ENCODE data around the gene CNFN.

Gene CNFN, protein sequence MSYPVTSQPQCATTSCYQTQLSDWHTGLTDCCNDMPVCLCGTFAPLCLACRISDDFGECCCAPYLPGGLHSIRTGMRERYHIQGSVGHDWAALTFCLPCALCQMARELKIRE

DNA sequence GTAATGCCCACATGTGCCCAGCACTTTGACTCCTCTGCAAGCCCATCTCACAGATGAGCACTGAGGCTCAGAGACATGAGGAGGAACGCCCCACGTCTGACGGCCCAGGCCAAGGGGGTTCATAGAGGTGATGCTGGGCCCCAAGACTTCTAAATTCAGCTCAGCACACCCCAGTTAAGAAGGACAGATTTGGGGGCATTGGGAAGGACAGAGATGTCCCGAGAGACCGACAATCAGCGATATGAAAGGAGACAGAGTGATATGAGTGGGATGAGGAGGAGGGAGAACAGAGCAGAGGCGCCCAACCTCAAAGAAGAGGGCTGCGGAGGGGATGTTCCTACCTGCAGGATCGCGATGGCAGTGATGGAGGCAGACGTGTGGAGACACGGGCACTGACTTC lies at the start of gene CNFN:
CNFN (minus strand) TSS at position 399 of the 400 bp plus-strand sequence. CDS start 1,260 bp downstream, outside the sequence.
- DNase-seq, result no peak

DNA sequence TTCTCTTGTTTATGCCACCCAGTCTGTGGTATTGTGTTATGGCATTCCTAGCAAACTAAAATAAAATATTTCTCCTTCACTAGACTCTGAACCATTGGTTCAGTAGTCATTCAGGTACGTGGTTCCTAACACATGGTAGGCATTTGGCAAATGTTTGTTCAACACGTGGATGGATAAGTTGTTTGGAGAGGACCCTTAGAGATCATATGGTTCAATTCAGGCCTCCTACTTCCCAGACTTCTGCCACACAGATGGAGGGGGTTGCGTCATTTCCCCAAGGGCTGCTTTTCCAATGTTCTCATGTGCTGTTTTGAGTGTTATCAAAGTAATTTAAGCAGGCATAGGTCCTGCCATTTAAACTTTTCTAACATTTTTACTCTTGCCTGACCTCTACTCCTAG lies 45.9 kb upstream of the CNFN start:
- no peak for DNase-seq

DNA sequence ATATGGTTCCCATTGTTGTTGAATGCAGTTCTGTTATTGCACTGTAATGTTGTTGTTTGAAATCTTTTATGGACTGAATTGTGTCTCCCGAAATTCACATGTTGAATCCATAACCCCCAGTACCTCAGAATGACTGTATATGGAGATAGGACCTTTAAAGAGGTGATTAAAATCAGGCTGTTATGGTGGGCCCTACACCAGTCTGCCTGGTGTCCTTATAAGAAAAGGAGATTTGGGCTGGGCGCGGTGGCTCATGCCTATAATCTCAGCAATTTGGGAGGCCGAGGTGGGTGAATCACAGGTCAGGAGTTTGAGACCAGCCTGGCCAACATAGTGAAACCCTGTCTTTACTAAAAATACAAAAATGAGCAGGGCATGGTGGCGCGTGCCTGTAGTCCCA lies 45.2 kb upstream of the CNFN start:
- DNase-seq, result no peak

DNA sequence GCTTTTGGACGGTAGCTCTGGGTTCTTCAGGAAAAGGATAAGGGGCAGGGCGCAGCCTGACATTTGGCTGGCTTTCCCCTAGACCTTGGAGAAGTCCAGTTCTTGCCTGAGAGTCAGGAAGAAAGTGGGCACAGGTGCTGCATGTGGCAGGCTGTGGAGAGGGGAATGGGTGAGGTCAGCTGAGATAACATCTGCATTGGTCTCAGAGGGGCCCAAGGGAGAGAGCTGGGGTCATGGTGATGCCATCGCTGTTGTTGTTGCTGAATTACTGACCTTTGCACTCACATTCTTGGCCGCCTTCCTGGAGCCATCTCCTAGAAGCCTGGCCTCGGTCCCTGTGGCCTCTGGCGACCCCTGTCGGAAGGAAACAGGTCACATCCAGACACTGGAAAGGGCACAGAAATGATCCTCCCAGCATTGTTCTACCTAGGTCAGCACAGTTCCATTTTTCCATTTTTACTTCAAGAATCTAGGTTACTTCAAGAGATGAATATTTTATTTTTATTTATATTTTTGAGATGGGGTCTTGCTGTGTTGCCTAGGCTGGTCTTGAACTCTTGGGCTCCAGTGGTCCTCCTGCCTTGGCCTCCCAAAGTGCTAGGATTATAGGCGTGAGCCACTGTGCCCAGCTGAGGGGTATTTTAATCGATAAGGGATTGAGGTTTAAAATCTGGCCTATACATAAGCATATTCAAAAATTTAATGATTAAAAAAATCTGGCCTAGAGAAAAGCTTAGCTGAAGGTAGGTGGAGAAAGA lies 43.6 kb upstream of the CNFN start:
- DNase-seq, result peak; percentile 59

DNA sequence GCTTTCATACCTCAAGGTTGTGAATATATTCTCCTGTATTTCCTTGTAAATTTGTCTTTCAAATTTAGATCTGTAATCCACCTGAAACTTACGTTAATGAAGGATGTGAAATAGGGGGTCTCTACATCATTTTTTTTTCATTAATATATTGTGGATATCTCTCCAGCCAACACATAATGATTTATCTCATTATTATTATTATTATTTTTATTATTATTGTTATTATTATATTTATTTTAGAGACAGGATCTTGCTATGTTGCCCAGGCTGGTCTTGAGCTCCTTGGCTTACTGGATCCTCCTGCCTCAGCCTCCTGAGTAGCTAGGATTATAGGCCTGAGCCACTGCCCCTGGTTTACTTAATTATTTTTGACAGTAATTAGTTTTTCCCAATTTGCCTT lies 41.4 kb upstream of the CNFN start:
- DNase-seq, result no peak

DNA sequence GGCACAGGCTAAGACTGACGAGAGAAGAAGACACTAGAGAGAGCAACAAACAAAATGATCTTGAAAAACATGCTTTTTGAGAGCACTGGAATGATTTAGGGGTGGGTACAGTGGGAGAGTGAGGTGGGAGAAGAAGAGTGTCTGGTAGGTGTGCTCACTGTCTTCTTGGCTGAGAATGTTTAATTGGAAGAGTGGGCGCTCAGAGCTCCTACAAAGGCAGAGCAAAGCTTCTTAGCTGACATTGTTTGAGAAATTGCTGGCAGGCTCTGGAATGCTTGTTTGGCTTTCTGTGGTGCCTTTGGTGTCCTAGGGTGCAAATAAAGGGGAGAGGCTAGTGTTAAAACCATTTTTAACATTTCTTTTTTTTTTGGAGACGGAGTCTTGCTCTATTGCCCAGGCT lies 38.6 kb upstream of the CNFN start:
- DNase-seq, result no peak

DNA sequence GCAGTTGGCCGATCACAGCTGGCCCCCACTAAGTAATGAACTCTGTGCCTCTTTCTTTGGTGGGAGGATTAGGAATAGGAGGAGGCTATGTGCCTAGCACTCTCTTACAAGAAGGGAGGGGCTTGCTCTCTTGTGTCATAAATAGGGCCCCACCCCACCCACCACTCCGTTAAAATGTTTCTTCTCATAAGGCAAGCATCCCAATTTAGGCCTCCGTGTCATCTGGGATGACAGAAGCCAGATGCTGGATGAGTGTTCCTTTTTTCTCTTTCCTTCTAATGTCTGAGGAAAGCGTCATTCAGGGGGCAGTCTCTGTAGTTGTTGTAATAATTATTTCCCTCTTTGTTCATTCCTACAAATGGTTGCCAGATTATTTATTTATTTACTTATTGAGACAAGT lies 37.2 kb upstream of the CNFN start, which contains the start of gene LIPE:
LIPE (minus strand) TSS at position 76 of the 400 bp plus-strand sequence. CDS start 239 bp downstream, outside the sequence.
- no peak for DNase-seq

DNA sequence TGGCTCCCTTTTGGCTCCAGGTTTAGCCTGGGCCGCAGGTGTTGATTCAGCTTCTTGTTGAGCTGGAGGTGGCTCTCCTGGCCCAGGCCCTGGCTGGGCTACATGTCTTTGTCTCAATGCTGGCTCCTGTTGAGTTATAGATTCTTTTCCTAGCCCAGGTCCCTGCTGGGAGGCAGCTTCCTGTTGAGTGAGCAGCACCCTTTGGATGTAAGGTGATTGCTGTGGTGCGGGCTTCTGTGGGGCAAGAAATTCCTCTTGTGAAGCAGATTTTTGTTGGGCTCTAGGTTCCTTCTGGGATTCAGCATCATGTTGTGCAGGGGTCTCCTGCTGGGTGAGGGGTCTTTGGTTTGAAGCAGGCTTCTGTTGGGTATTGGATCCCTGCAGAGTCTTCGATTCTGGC lies 36.5 kb upstream of the CNFN start:
- no peak for DNase-seq

DNA sequence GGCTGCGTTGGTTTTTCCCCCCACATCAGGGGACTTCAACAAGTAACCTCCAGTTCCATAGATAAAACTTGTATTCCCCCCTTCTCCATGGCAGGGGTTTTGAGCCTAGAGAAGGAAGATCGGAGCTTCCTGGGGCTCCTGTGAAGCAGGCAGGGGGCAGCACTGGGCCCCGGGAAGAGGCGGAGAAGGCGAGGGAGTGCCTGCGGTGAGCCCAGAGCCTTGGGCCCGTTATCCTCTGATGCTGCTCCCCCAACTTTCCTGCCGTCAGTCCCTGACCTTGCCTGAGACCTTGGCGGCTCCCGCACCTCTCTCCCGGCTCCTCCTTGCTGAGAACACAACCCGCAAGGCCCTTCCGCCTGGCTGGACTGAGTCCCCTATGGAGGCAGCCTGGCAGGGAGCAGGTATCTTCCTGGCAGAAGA lies 34.6 kb upstream of the CNFN start:
- no peak for DNase-seq

DNA sequence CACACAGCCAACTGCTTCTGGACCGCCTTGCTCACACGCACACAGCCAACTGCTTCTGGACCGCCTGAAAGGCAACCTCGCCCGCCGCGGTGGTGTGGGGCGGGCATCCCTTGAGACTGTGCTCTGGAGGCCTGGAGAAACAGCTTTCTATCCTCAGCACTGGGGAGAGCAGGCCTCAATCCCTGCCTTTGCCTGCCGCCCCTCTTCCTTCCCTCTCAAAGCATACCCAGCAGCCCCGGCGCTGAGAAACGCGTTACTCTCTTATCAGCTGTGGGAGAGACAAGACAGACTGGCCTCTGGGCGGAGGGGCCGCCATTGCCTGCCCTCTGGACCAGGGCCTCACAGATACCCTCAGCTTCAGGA lies 34.2 kb upstream of the CNFN start:
- no peak for DNase-seq

DNA sequence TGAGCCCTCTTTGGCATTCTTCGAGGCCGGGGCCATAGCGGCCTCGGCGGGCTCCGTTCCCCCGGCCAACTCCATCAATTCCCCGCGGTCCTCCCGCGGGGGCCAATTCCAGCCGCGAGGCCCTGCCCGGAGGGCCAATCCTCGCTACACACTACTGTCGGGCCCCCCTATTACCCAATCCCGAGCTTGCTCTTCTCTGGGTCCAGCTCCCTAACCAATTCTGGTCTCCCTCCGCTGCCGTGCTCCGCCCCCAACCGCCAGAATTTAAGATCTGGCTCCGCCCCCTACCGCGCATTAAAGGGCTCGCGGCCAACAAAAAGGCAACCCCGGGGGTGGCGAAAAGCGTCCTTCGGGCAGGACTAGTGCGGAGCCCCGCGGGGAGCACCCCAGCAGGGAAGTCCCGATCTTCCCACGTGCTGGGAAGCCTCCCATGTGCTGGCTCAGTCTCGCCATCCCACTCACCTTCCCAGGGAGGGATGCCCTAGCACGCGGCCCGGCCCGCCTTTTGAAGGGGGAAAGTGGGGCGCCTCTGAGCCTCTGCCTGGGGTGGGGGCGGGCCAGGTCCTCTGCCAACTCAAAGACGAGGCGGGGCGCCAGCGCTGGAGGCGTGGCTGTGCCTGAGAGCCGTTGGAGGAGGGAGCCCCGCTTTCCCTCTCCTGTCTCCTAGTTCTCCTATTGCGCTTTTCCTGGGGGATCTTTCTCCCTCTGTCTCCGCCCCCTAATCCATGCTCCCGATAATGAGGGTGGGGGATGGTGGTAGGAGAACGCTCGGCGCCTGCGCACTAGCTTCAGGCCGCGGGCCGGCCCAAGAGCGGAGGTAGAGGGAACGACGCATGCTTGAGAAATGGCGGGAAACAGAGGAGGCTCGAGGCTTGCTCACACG lies 33.6 kb upstream of the CNFN start:
- DNase-seq, result peak; percentile 92

DNA sequence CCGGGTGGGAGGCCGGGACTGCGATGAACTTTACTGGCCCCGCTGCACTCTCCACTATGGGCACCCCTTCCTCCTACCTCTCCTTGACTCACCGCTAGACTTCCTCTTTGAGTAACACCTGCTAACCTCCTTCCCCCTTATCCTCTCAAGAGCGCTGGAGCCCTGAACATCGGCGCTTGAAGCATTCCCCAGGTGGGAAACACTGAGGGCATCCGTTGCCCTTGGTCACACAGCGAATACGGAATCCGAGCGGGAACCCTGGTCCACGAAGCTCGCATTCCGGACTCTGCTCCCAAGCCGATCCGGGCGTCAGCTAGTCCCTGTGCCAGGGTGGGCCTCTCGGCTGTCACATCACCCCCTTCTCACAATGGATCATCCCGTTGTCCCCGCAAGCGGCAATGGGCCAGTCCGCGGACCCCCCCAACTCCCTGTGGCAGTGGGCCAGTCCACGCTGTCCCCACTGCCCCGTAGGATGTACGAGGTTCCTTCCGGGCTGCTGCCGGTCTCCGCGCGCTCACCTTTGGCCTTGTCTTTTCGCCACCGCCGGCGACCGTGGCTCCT lies 32.9 kb upstream of the CNFN start:
- peak; percentile 54 for DNase-seq

DNA sequence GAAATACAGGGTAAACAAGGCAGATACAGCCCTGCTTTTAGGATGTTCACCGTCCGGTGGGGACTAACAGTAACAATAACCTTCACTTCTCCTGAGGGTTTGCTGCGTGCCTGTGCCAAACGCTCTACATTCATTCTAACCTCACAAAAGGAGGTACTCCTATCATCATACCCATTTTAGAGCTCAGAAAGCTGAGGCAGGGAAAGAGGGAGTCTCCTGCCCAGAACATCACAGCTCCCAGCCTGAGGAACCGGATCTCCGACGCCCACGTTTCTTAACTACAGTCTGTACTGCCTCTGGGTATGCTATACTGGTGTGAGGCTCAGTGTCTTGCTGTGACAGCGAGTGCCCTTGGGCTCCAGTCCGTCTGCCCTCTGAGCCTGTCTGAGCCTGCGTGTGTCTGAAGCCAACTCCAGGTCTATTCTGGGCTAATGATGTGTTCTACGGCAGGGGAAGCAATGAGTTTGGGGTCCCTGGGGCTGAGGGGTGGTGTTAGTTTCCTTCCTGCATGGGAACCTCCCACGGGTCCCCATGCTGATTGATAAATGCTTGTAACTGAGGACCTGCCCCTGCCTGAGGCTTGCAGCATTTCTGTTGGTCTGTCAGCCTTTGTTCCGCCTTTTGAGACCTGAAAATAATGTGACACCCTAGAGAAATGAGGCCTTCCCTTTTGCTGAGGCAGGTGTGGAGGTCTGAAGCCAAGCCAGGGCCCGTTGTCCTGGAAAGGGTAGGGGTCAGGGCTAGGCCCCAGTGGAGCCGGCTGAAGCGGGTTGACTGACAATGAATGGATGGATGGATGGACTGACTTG lies 32.2 kb upstream of the CNFN start:
- no peak for DNase-seq

DNA sequence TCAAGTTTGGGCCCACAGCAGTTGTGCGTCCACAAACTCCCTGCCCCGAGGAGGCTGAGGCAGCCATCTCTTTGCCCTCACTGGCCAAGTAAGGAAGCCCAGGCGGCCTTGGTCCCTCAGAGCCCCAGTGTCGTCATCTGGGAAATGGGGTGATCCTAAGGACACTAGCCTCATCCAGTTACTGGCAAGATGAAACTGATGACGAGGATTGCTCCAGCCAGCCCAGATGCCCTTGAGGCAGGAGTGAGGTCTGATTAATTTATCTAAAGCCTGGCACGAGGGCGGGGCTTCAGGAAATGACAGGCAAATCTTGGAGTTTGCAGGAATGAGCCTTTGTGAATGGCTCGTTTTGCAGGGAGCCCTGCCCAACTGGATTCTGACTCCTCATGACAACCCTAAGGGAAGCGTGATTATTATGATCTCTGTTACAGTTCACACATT lies 31.5 kb upstream of the CNFN start:
- no peak for DNase-seq

DNA sequence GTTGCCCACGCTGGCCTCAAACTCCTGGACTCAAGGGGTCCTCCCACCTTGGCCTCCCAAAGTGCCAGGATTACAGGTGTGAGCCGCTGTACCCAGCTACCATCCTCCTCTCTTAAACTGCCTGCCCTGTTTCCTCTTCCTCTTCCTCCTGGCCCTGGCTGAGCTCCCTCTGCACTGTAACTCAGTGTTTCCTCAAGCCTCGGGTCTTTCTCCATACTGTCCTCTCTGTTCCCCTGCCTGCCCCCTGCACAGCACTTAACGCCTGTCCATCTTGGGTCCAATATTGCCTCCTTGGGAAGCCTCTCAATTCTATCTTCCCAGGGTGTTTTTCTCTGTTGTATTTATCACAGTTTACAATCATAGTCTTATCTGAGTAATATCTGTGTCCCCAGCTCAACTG lies 31.0 kb upstream of the CNFN start:
- no peak for DNase-seq

DNA sequence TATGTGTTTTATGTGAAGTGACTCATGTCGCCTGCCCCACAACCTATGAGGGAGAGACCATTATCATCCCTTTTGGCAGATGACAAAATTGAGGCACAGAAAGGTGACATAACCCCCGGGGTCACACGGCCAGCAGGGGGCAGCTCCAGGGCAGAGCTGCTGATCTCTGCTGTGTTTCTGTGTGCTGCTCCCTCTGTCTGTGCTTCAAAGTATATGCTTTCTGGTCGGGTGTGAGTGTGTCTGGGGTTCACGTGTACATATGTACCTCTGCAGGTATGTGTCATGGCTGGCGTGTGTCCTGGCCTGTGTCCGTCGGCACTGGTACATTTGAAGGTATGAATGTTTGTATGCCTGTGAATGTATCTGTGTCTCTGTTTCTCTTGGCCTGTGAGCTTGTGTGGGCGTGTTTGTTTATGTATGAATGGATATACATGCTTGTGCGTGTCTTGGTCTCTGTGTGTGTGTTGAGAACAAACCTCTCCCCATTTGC lies 30.0 kb upstream of the CNFN start:
- peak; percentile 72 for DNase-seq

DNA sequence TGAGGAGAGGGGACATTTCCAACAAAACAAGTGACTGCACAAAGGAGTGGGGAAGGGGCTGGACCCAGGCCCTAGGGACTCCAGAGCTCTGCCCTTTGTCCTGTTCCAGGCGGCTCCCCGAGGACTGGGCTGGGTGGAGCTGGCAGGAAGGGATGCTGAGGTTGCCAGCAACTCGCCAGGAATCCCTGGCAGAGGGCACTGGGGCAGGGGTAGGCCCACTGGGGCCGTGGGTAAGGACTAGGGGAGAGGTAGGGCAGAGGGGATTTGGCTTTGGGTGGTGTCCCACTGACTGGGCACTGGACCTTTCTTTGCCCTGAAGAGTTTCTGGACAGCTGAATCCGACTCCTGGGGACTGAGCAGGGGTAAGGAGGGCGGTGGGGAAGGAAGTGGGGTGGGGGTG lies 29.2 kb upstream of the CNFN start:
- no peak for DNase-seq

DNA sequence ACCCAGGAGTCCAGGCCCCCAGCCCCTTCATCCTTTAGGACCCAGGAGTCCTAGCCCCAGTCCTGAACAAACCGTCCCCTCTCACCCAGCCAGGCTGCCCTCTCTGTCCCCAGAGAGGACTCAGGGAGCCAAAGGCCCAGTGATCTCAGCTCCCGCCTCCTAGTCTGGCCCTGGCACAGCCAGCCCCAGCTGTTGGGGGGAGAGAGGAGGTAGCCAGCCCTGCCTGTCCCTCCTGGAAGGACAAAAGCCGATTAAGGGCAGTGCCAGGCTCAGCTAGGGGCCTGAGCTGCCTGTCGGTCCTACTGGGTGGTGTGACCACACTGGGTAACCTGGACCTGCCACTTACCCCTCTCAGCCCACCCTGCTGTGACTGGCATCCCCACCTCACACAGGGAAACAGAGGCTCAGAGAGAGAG lies 22.6 kb upstream of the CNFN start:
- no peak for DNase-seq

DNA sequence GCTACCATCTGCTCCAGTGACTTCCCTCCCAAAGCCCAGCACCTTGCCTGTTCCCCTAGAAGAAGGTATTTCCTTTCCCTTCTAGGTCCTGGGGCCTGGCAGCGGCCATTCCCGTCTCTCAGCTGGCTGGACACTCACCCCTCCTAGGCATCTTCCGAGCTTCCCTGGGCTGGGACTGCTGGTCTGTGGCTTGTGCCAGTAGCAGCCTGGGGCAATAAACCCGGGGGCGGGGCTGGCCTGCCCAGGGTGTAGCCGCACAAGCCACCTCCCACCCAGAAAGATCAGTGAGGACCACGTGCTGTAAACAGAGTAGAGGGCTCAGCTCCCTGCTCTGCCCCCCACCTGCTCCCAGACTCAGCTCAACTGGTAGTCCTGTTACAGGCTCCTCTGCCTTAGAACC lies 22.1 kb upstream of the CNFN start:
- DNase-seq, result no peak

DNA sequence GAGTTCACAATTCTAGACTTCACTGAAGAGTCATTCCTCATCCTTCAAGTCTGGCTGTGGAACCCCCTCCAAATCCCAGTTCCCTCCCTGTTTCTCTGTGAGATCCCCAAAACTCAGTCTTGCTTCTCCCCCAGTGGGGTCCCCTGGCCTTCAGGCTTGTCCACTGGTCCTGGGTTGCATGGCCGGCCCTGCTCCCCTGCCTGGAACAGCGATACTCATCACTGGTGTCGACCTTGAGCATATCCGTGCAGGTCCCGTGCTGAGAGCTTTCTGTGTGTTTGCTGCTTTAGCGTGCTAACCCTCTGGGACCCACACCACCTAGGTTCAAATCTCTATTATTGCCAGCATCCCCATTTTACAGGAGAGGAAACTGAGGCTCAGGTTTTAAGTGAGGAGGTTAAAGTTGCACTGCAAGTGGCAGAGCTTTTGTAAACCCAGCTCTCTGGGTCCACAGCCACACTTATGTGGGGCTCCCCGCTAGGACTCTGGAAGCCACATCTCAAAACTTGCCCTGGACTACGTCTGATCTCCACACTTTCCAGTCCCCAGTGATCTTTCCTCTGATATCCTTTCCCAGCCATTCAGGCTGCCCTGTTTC lies 21.6 kb upstream of the CNFN start:
- no peak for DNase-seq

DNA sequence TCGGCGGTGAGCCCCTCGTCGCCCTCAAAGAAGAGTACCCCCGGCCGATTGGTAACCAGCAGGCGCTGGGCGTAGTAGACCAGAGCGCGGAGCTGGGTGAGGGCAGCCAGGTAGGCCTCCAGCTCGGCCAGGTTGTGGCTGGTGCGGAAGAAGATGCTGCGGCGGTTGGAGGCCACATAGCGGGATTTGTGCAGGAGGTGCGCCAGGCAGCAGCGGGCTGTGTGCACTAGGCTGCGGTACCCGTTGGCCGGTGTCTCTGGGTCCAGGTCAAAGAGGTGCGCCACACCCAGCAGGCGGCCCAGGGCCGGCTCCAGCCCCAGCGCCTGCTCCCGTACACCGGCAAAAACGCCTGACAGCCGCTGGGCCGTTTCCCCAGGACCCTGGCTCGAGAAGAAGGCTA lies 20.3 kb upstream of the CNFN start:
- DNase-seq, result no peak

DNA sequence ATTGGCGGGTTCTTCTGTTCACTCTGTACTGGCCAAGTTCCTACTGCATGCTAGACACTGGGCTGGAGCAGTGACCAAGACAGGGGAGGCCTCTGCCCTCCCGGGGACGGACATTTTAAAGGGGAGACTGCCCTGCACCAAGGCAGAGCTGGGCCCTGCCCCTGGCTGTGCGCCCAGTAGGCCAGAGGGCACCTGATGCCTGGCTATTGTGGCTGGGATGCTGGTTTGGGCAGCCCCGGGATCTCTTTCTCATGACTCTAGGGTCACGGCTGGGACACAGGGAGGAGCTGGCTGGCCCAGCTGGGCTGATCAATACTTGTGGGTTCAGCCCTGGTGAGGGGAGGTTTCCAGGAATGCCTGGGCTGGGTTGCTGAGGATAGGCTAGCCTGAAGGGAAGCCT lies 19.4 kb upstream of the CNFN start:
- no peak for DNase-seq

Measured in activated gamma-delta T cell treated with Interleukin-2 at 50 U/mL for 16 hours (primary cell).